Upper lobe of left lung (tissue), 6 donors: ENCODE data around the gene TMBIM4. TPM values are rescaled to one million over a fixed set of nuclear protein-coding genes. Genes with fewer than 3 reads are reported as not detected.

ENCODE experiments used
- ATAC-seq, 2 donors: fragments of 200-7000 bp; cut with Tn5 transposase; one replicate each; pipeline ENCODE4 v1.9.1; 2022; ENCODE audit warnings: mild to moderate bottlenecking in 2 of 2, moderate library complexity in 2 of 2; ENCODE audit not compliant: low FRiP score in 2 of 2
- DNase-seq, 2 donors: peaks; one replicate each; pipeline ENCODE4 v3.0.0-alpha.2; 2019 to 2020
- H3K27ac ChIP-seq, 4 donors: fragments of 200-600 bp; sonication (generic); one replicate each; pipeline ENCODE4 v1.5.1; 2016 to 2019
- H3K27me3 ChIP-seq, 4 donors: fragments of 200-600 bp; sonication (generic); one replicate each; pipeline ENCODE4 v1.5.1; 2017 to 2019
- H3K36me3 ChIP-seq, 4 donors: fragments of 200-600 bp; sonication (generic); one replicate each; pipeline ENCODE4 v1.5.1; 2016 to 2019
- H3K4me1 ChIP-seq, 4 donors: fragments of 200-600 bp; sonication (generic); one replicate each; pipeline ENCODE4 v1.5.1; 2018 to 2019
- H3K4me3 ChIP-seq, 4 donors: fragments of 200-600 bp; sonication (generic); one replicate each; pipeline ENCODE4 v1.5.1; 2017 to 2019; ENCODE audit warnings: mild to moderate bottlenecking in 2 of 4, moderate library complexity in 1 of 4
- H3K9me3 ChIP-seq, 4 donors: fragments of 200-600 bp; sonication (generic); one replicate each; pipeline ENCODE4 v1.5.1; 2018 to 2019
- CTCF ChIP-seq, 6 experiments: fragments of 450-650 bp in 4 of 6; fragments of 200-600 bp in 2 of 6; sonication (generic) in 2 of 6; IDR thresholded peaks; one replicate each; pipeline ENCODE4 v1.5.1; 2016 to 2019; ENCODE audit warnings: antibody characterized with exemption in 6 of 6
- EP300 ChIP-seq, 4 donors: sonication (generic); formaldehyde crosslinking; IDR thresholded peaks; one replicate each; pipeline ENCODE4 v1.5.1; 2017; ENCODE audit warnings: antibody characterized with exemption in 4 of 4, control low read depth in 2 of 4
- POLR2A ChIP-seq, 4 donors: fragments of 450-650 bp; IDR thresholded peaks; one replicate each; pipeline ENCODE4 v1.5.1; 2016 to 2017; ENCODE audit warnings: antibody characterized with exemption in 4 of 4, mild to moderate bottlenecking in 2 of 4
- POLR2AphosphoS5 ChIP-seq, 2 donors: sonication (generic); formaldehyde crosslinking; IDR thresholded peaks; one replicate each; pipeline ENCODE4 v1.5.1; 2017; ENCODE audit warnings: antibody characterized with exemption in 2 of 2
- WGBS, 2 donors: methylation state at CpG; one replicate each; pipeline ENCODE4 v1.1.5; 2017 to 2018; 5-methylcytosine and 5-hydroxymethylcytosine counted together
- total RNA-seq, 6 donors: library from RNA; depleted of rRNA in 4 of 6; stranded (reverse); fragments of >200 nt in 4 of 6; gene quantifications; one replicate each; pipeline versions ENCODE4 v1.1.0 to v1.2.1, GENCODE V29; 2016 to 2021
- donor health status: DM: no; HTN: no; CAD: no; lungs with moderate emphysema.
- donor health status: DM: no; HTN: yes; CAD: no; lungs with severe emphysema.

Gene TMBIM4
- total RNA-seq, 6 donors from 2014 or later, result 19.9 to 168 (median 114) TPM

- peaks cover 0 to 35% (median 1%) of the 10 kb centered on the region in 4 donors for H3K36me3 ChIP-seq
- peaks cover 0 to 13% (median 9%) of the 10 kb centered on the region in 4 donors for H3K4me1 ChIP-seq
- no peak overlapping the region for H3K27ac ChIP-seq
- 83 to 84% methylated on average over 1 of the region's 1 CpG for WGBS, 2 donors
- H3K4me3 ChIP-seq, result no peak overlapping the region
- no peaks in the 10 kb centered on the region for H3K27me3 ChIP-seq
- DNase-seq (no peak), ATAC-seq (peak in 1 of 2 donors; percentile 36)
- H3K9me3 ChIP-seq, result no peaks in the 10 kb centered on the region
- TF ChIP-seq POLR2AphosphoS5 (IDR thresholded peaks at IDR 0.05) (no peak), POLR2A (IDR thresholded peaks at IDR 0.05) (no peak), EP300 (IDR thresholded peaks at IDR 0.05) (no peak), CTCF (IDR thresholded peaks at IDR 0.05) (no peak)
Measured at GRCh38 chr12:66152732-66153131, 17.1 kb downstream of the TMBIM4 start.

GRCh38 chr12:66149702-66150398 is 19.9 kb downstream of the TMBIM4 start:
- H3K4me3 ChIP-seq, result no peak overlapping the region
- peak overlapping the region in 3 of 4 donors; percentile 2 to 72 (median 42) for H3K27ac ChIP-seq
- H3K27me3 ChIP-seq, result no peaks in the 10 kb centered on the region
- TF ChIP-seq EP300 (IDR thresholded peaks at IDR 0.05), result no peak
- TF ChIP-seq POLR2AphosphoS5 (IDR thresholded peaks at IDR 0.05), result no peak
- no peak for TF ChIP-seq POLR2A (IDR thresholded peaks at IDR 0.05)
- peak in 4 of 6 experiments; percentile 12 to 42 (median 34) for TF ChIP-seq CTCF (IDR thresholded peaks at IDR 0.05)
- ATAC-seq, result peak in 1 of 2 donors; percentile 76
- H3K9me3 ChIP-seq, result no peaks in the 10 kb centered on the region
- H3K4me1 ChIP-seq, result peaks cover 12 to 15% (median 14%) of the 10 kb centered on the region in 4 donors
- 62 to 80% methylated on average over 5 of the region's 5 CpGs for WGBS, 2 donors
- peak in 1 of 2 donors; percentile 65 for DNase-seq
- peaks cover 0 to 50% (median 1%) of the 10 kb centered on the region in 4 donors for H3K36me3 ChIP-seq

- Histone ChIP-seq H3K9me3 (peaks cover 4 to 14% (median 13%) of the 10 kb centered on the region in 4 donors), H3K4me3 (no peak overlapping the region), H3K27ac (peak overlapping the region; percentile 60 to 85 (median 72)), H3K4me1 (peaks cover 12 to 19% (median 18%) of the 10 kb centered on the region in 4 donors), H3K27me3 (no peaks in the 10 kb centered on the region), H3K36me3 (peaks cover 0 to 59% (median 5%) of the 10 kb centered on the region in 4 donors)
- 30% methylated on average over 7 of the region's 7 CpGs for WGBS, 2 donors
- ATAC-seq, result peak; percentile 91 to 92
- TF ChIP-seq POLR2A (IDR thresholded peaks at IDR 0.05) (peak in 1 of 4 donors; percentile 32), CTCF (IDR thresholded peaks at IDR 0.05) (peak; percentile 50 to 86 (median 70)), POLR2AphosphoS5 (IDR thresholded peaks at IDR 0.05) (peak in 1 of 2 donors; percentile 64), EP300 (IDR thresholded peaks at IDR 0.05) (peak in 2 of 4 donors; percentile 3 to 80)
- DNase-seq, result peak in 1 of 2 donors; percentile 69
Measured at GRCh38 chr12:66144791-66145754, 24.7 kb downstream of the TMBIM4 start.

GRCh38 chr12:66143868-66144267 is 25.9 kb downstream of the TMBIM4 start:
- H3K36me3 ChIP-seq, result peaks cover 0 to 62% (median 8%) of the 10 kb centered on the region in 4 donors
- no peak for TF ChIP-seq POLR2A (IDR thresholded peaks at IDR 0.05)
- TF ChIP-seq POLR2AphosphoS5 (IDR thresholded peaks at IDR 0.05), result no peak
- no peak for TF ChIP-seq CTCF (IDR thresholded peaks at IDR 0.05)
- TF ChIP-seq EP300 (IDR thresholded peaks at IDR 0.05), result no peak
- no peak for DNase-seq

More at GRCh38 chr12:66143868-66144267, 25.9 kb downstream of the TMBIM4 start:
- H3K9me3 ChIP-seq, result peaks cover 4 to 14% (median 13%) of the 10 kb centered on the region in 4 donors
- H3K4me1 ChIP-seq, result peaks cover 12 to 19% (median 15%) of the 10 kb centered on the region in 4 donors
- H3K27ac ChIP-seq, result peak overlapping the region; percentile 17 to 85 (median 70)
- no peaks in the 10 kb centered on the region for H3K27me3 ChIP-seq
- 96 to 100% methylated on average over 1 of the region's 1 CpG for WGBS, 2 donors
- no peak overlapping the region for H3K4me3 ChIP-seq
- ATAC-seq, result no peak
